GM06990 (cell line): ENCODE measurements around the gene CARD16.
"Not testable (repeated sequence)": the region's sequence is repeated elsewhere in the genome, so short reads cannot be mapped to it uniquely, and the experiment has no call there.

Experiments
- DNase-seq: peaks from one replicate; pipeline ENCODE4 v3.0.0-alpha.2; 2011; ENCODE audit not compliant: insufficient read length; ENCODE audit errors: extremely low read depth
- H3K27me3 ChIP-seq: replicated peaks from 2 replicates; pipeline ENCODE4 v1.6.0; 2011; ENCODE audit warnings: low read length; ENCODE audit not compliant: control insufficient read depth, insufficient read depth
- H3K36me3 ChIP-seq: 2 replicates; pipeline ENCODE4 v1.5.1; 2011; ENCODE audit warnings: low read length; ENCODE audit not compliant: control insufficient read depth, insufficient read depth
- H3K4me3 ChIP-seq: replicated peaks from 2 replicates; pipeline ENCODE4 v1.5.1; 2011; ENCODE audit warnings: low read depth, mild to moderate bottlenecking, control low read depth, low read length
- CTCF ChIP-seq: IDR thresholded peaks from 2 replicates; pipeline ENCODE4 v1.5.1; 2011; ENCODE audit warnings: low read length, control low read depth, mild to moderate bottlenecking, inconsistent platforms; ENCODE audit not compliant: insufficient read depth, poor library complexity, severe bottlenecking

Gene CARD16

GRCh38 chr11:105074166-105074530, 29.0 kb upstream of the CARD16 start:
- Histone ChIP-seq H3K36me3 (no peaks in the 10 kb centered on the region), H3K4me3 (no peak overlapping the region), H3K27me3 (no peaks in the 10 kb centered on the region)
- DNase-seq, result no peak
- no peak for TF ChIP-seq CTCF

GRCh38 chr11:105073456-105074165, 28.5 kb upstream of the CARD16 start:
- no peaks in the 10 kb centered on the region for H3K27me3 ChIP-seq
- no peak overlapping the region for H3K4me3 ChIP-seq
- TF ChIP-seq CTCF, result no peak
- H3K36me3 ChIP-seq, result no peaks in the 10 kb centered on the region
- DNase-seq, result no peak

GRCh38 chr11:105072080-105072479, 26.9 kb upstream of the CARD16 start:
- not testable (repeated sequence) for H3K27me3 ChIP-seq, DNase-seq, H3K4me3 ChIP-seq, H3K36me3 ChIP-seq

GRCh38 chr11:105071089-105071732, 26.1 kb upstream of the CARD16 start:
- DNase-seq, result no peak
- no peak overlapping the region for H3K4me3 ChIP-seq
- H3K36me3 ChIP-seq, result no peaks in the 10 kb centered on the region
- H3K27me3 ChIP-seq, result no peaks in the 10 kb centered on the region
- no peak for TF ChIP-seq CTCF

GRCh38 chr11:105070306-105070705, 25.2 kb upstream of the CARD16 start:
- no peaks in the 10 kb centered on the region for H3K27me3 ChIP-seq
- H3K36me3 ChIP-seq, result no peaks in the 10 kb centered on the region
- DNase-seq, result no peak
- no peak for TF ChIP-seq CTCF
- H3K4me3 ChIP-seq, result no peak overlapping the region

GRCh38 chr11:105069749-105070148, 24.6 kb upstream of the CARD16 start:
- H3K36me3 ChIP-seq, DNase-seq, H3K4me3 ChIP-seq, H3K27me3 ChIP-seq: not testable (repeated sequence)

GRCh38 chr11:105063245-105063941, 18.3 kb upstream of the CARD16 start:
- H3K36me3 ChIP-seq, DNase-seq, H3K4me3 ChIP-seq, H3K27me3 ChIP-seq: not testable (repeated sequence)
